Right forelimb (tissue), 1 donor: ENCODE measurements around the gene DNAJB5.

Experiments
- DNase-seq: peaks from one replicate; pipeline ENCODE4 v3.0.0-alpha.2; 2018

The DNAJB5 gene

DNA sequence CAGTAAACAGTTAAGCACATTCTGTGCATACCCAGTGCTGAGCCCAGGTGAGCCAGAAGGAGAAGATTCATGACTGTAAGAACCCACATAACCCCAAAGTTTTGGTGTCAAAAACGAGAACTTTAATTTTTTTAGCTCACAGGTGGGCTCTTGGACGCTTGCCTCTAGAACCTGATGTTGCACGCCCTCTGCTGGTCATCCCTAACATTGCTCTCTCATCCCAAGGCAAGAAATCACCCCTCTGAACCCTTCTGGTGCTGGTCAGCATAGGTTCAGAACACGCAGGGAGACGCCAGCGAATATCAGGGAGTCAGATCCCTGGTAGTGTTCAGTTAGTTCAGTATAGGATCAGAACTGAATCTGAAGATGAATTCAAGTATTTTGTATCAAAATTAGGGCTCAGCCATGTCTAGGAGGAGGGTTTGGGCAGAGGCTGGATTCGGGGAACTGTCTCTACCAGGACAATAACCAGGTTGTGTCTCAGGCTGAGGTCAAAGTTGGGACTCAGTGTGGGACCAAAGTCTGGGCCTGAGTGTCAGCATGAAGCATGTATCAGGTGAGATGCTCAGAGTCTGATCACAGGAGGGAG is 4.1 kb upstream of the DNAJB5 start:
- no peak for DNase-seq

DNA sequence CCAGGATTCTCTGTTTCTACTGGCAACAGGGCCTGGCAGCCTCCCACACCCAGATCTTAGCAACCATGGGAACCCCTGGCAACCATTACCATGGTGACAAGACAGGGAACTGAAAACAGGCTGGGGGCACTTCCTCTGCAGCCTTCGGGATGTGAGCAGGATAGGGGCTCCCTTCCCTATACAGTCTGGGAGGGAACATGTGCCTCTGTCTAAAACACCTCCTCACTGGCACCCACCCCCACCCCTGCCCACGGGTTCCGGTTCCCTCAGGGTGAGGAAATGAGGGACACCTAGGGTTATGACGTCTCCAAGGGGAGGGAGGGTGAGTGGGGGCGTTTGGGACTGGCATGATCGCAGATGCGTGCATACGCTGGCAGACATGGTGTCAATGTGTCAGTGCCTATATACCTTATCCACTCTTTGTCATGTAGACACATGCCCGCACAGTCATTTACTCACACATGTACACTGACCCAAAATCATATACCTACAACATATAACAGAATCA is 3.0 kb upstream of the DNAJB5 start:
- no peak for DNase-seq

- DNase-seq: no peak
Observed at GRCh38 chr9:34987160-34987901, 2.2 kb upstream of the DNAJB5 start.

GRCh38 chr9:34988218-34989002 is 1.1 kb upstream of the DNAJB5 start:
- DNase-seq: no peak

GRCh38 chr9:34989946-34990635 is 546 bp downstream of the DNAJB5 start:
- DNase-seq: peak; percentile 77

DNA sequence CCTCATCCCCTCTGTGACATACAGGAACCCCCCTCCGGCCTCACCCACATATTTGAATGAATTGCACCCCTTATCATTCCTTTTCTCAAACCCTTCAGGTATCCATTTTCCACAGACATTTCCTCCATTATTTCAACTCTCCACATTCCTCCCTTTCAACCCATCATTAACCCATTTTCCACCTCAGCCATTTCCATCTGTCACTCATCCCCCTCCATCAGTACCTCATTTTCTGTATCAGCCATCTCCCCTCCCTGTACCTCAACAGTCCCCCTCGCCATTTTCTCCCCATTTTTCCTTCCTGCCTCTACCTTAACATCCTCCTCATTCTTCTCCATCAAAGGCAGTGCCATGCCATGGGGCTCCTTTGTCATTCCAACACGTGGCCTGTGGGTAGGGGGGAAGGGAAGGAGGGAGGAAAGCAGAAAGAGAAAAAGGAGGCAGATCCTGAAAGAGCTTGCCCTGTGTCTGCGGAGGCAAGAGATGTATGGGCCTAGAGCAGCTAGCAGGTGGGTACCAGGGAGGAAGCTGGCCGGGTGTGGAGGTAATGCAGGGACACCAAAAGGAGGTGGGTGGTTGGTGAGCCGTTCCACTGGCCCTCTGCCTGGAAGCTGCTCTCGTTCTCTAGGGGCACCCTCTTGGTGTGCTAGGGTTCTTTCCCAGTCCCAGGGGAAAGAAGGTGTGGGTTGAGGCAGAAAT is 1.5 kb downstream of the DNAJB5 start:
- DNase-seq: no peak

DNA sequence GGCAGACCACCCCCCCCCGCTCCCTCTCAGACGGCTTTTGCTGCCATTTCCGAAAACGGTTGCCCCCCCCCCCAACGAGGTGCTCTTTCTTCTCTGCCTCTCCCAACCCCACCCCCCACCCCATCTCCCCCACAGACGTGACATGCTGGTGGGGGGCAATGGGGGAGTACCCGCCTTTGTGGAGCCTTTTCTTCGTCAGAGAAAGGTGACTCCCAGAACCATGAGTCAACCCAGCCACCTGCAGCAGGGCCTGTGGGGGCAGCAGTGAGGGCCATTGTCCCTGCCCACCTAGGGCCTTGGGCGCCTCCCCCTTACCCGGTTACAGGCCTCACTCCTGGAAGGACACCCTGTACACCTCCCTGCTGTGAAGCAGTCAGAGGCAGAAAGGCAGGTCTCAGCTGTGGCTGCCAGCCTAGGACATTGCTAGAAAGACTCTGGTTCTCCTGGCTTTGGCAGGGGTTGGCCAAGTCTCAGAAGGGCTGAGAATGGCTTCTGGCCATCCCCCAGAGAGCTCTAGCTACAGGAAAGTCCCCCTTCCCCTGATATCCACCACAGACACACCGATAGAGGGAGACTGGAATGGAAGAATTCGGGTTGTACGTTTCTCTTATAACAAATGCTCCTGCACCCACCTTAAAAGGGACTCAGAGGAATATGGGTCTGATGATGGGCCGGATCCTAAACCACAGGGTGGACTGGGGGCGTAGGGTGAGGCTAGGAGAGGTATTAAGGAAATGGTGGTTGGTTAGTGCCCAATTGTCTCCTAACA is 2.2 kb downstream of the DNAJB5 start:
- DNase-seq: no peak

DNA sequence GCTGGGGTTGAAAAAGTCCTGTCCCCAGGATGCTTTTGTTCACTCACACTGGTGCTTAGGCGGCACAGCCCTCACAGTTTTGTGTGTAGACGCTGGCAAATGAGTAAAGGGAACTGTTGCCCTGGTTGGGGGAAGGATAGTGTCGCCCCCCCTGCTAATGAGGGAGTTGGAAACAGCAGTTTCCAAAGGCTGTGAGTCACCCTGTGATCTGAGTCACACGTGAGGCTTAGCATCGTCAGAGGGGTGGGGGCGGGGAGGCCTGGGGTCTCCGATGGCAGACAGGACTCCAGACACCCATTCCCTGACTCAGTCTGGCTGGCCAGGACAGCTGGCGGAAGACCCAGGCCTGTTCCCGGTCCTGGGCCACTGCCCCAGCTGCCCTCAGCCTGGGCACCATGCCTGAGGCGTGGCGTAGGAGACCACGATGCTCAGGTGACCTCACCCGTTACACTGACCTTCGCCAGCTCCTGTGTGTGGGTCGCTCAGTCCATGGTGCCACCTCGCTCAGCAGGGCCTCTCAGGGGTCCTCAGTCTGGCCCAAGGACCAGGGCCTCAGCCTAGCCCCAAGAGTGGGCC is 2.9 kb downstream of the DNAJB5 start:
- DNase-seq: no peak

DNA sequence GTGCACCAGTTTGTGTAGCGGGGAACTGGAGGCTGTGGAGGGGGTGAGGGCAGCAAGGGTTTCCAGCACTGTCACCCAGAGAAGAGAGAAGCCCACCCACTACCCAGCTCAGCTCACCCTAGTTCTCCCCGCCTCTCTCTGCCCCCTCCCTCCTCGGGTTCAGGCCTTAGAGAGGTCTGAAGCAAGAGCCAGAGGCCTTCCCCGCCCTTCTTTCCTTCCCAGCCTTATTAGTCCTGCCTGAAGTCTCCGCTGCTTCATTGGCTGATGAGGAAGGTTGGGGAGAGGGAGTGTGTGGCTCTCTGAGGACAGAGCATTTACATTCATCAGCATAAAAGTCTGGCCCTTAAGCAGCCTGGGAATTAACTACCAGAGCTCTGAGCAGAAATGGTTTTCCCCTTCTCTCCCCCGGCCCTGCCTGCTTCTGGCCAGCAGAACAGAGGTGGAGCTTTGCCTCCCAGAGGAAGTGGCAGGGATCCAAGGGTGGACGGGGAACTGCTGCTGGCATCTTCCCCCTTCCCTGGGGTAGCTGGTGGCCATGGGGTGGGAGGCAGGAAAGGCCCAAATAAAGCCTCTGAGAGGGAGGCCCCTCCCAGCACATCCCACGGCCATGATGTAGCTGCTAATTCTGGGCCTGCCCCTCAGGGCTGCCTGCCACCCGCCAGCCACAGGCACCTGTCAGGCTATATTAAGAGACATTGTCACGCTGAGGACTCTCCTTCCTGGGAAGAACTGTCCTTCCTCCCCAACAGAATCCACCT is 4.1 kb downstream of the DNAJB5 start:
- DNase-seq: peak; percentile 74

- no peak for DNase-seq
Observed at GRCh38 chr9:34994260-34994899, 4.8 kb downstream of the DNAJB5 start.

DNA sequence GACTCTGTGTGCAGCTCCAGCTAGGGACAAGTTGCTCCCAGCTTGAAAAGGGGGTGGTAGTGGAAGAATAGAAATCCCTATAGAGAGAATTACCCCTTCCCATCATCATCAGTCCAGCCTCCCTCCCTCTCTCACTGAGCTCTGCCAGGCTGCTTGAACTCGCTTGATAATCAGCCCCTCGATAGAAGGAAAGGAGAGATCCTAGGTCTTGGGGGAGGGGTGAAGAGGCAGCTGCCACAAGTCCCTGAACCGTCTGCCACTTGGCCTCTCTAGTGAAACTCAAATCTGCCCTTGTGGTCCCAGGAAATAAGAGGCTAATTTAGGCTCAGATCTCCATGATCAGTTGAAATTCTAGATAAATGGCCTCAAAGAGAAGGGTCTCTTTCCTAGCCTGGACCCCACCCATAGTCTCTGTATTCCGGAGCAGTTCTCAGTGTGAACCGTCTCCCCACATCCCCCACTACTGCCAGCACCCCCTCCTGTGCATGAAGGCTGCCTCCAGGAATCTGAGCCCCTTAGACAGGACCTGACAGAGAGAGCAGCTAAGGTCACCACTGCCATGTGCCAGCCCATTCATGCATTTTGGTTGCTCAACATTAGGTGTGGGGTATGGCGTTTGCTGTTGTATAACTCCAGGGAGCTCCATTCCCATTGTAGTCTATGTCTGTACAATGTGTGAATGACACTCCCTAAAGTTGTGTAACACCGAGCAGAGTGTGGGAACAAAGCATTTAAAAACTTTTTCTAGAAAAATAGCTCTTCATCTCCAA is 5.5 kb downstream of the DNAJB5 start:
- DNase-seq: no peak

- DNase-seq: no peak
Observed at GRCh38 chr9:34995670-34996060, 6.1 kb downstream of the DNAJB5 start.

- no peak for DNase-seq
Observed at GRCh38 chr9:34996181-34996904, 6.8 kb downstream of the DNAJB5 start.

DNA sequence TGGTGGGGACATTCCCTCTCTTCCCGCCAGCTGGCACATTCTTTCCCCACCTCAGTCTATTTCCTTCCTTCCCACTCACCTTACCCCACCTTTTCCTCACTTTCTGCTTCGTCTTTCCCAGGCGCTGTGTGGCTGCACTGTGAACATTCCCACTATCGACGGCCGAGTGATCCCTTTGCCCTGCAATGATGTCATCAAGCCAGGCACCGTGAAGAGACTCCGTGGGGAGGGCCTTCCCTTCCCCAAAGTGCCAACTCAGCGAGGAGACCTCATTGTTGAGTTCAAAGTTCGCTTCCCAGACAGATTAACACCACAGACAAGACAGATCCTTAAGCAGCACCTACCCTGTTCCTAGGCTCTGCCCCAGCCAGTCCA is 7.3 kb downstream of the DNAJB5 start:
- DNase-seq: no peak

DNA sequence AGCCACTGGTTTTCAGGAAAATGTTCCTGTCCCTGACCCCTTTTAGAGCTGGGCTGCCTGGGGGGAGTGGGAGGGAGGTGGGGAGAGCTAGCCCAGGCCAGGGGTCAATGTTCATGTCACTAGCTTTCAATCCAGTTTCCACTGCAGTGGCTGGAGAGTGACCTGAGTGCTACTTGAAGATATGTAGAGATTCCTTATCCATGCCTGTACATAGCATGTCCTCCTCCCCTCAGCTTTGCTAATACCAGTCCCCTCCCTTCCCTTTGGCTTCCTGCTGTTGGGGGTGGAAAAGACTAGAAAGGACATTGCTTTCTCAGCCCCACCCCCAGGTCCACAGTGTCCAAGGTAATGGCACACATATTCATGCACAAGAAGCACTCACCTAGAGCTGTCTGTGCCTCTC is 7.8 kb downstream of the DNAJB5 start:
- DNase-seq: no peak

DNA sequence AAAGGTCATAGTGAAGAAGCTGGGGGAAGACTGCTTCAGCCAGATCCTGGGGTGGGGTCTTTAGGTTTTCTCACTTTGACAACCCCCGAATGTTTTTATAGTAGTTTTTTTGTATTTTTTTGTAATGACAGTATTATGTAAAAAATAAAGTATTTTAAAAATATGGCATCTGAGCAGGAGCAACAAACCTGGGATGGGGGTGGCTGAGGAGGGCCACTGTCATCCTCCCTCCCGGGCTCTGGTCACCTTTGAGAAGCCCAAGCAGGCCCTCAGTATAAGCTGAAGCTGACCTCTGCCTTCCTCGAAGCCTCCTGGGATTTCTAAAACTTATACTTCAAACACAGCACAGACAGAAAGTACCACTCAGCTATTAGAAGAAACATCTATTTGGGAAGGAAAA is 8.7 kb downstream of the DNAJB5 start:
- DNase-seq: no peak

- no peak for DNase-seq
Observed at GRCh38 chr9:34999576-34999975, 10.0 kb downstream of the DNAJB5 start.

DNA sequence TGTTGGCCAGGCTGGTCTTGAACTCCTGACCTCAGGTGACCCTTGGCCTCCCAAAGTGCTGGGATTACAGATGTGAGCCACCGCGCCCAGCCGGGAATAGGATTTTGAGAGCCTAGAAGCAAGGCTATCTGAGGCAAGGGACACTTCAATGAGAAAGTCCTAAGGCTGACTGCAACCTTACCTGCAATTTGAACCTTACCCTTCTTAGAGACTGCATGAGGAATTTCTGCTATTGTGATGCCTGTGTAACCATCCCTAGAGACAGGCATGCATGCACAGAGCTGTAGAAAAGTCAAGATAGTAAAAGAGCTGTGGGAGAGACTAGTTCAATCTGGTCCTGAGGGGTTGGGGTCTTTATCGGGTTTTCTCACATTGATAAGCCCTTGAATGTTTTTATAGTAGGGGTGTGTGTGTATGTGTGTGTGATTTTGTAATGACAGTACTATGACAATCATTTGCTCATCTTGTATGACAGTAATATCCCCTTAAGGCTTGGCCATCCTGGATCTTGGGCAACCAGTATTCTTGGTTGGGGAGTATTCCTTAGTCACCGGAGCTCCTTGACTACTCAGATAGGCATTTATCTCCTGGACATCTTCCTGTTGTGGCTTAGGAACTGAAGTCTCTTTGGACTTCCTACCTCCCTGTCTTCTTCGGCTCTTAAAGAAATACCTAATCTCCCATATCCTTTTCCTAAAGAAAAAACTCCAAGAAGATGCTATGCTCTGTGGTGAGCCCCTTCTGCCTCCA is 11.2 kb downstream of the DNAJB5 start:
- no peak for DNase-seq
